Activated naive CD8-positive, alpha-beta T cell treated with anti-CD3 and anti-CD28 coated beads, Interleukin-2, amount 50 U/mL, for 24 hours (primary cell): ENCODE data around the gene FAM227B.
"Not testable (repeated sequence)": the region's sequence is repeated elsewhere in the genome, so short reads cannot be mapped to it uniquely, and the experiment has no call there.

Experiments
- ATAC-seq: fragments of 150-1000 bp; cut with Tn5 transposase; one replicate; pipeline ENCODE4 v1.10.0; 2021
- DNase-seq: peaks from one replicate; pipeline ENCODE4 v3.0.0; 2021
- H3K27ac Mint-ChIP-seq: one replicate; pipeline ENCODE4 v1.8.0; 2021; ENCODE audit warnings: mild to moderate bottlenecking, mixed read lengths
- H3K27me3 Mint-ChIP-seq: one replicate; pipeline ENCODE4 v1.8.0; 2021; ENCODE audit warnings: mixed read lengths
- H3K36me3 Mint-ChIP-seq: one replicate; pipeline ENCODE4 v1.8.0; 2021; ENCODE audit warnings: low read depth, mixed read lengths
- H3K4me1 Mint-ChIP-seq: one replicate; pipeline ENCODE4 v1.8.0; 2021; ENCODE audit warnings: mixed read lengths
- H3K4me3 Mint-ChIP-seq: one replicate; pipeline ENCODE4 v1.8.0; 2021; ENCODE audit warnings: mild to moderate bottlenecking, moderate library complexity, mixed read lengths
- H3K9me3 Mint-ChIP-seq: one replicate; pipeline ENCODE4 v1.8.0; 2021; ENCODE audit warnings: mixed read lengths

Gene FAM227B

DNA sequence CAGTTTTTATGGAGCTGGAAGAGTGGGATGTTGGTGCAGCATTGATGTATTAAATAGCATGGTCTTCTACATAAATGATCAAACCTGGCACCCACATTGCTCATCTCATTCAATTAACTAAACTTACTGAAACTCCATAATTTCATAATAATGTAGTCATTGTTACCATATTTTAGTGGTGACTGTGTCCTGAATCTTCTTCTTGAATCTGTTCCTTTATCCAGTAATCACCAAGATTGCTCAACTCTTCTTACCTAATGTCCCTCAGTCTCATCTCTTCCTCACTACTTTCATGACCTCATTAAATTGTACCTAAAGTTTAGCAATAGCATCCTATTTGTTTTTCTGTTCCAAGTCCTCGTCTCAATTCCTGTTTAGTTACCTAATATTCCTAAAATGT is 127.8 kb downstream of the FAM227B start:
- ATAC-seq = no peak

GRCh38 chr15:49492151-49492550 is 128.5 kb downstream of the FAM227B start:
- no peaks in the 10 kb centered on the region for H3K36me3 Mint-ChIP-seq
- no peak overlapping the region for H3K4me3 Mint-ChIP-seq
- no peak for DNase-seq
- H3K4me1 Mint-ChIP-seq = no peaks in the 10 kb centered on the region
- H3K27ac Mint-ChIP-seq = no peak overlapping the region
- H3K27me3 Mint-ChIP-seq = no peaks in the 10 kb centered on the region
- H3K9me3 Mint-ChIP-seq = no peaks in the 10 kb centered on the region
- ATAC-seq = no peak

More for the DNA sequence above, 127.8 kb downstream of the FAM227B start:
- Mint-ChIP-seq H3K9me3 (no peaks in the 10 kb centered on the region), H3K27ac (no peak overlapping the region), H3K4me3 (no peak overlapping the region), H3K36me3 (no peaks in the 10 kb centered on the region), H3K27me3 (no peaks in the 10 kb centered on the region), H3K4me1 (no peaks in the 10 kb centered on the region)
- DNase-seq = no peak

DNA sequence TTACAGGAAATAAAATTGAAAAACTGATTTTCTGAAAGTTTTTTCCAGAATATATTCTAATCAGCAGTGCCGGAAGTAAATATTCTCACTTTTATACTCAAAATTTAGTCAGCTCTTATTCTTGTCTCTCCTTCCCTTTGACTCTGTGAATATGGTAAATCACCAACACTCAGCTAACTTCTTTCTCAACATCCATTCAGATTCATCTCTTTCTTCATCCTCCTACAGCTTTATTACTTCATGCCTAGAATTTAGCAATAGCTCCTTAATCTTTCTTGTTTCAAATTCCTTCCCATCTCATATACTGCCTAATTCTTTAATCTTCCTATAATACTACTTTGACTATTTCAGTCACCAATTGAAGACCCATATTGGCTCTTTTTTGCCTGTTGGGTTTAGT is 129.7 kb downstream of the FAM227B start:
- ATAC-seq (no peak), DNase-seq (no peak)
- Mint-ChIP-seq H3K36me3 (no peaks in the 10 kb centered on the region), H3K27me3 (no peaks in the 10 kb centered on the region), H3K4me1 (no peaks in the 10 kb centered on the region), H3K9me3 (no peaks in the 10 kb centered on the region), H3K4me3 (no peak overlapping the region), H3K27ac (no peak overlapping the region)

- H3K9me3 Mint-ChIP-seq, H3K36me3 Mint-ChIP-seq, DNase-seq, H3K4me3 Mint-ChIP-seq, H3K27ac Mint-ChIP-seq, H3K4me1 Mint-ChIP-seq, ATAC-seq, H3K27me3 Mint-ChIP-seq: not testable (repeated sequence)
Measured at GRCh38 chr15:49485401-49485800, 135.2 kb downstream of the FAM227B start.

GRCh38 chr15:49478982-49479381 is 141.6 kb downstream of the FAM227B start:
- H3K27me3 Mint-ChIP-seq, H3K36me3 Mint-ChIP-seq, H3K4me3 Mint-ChIP-seq, DNase-seq, H3K27ac Mint-ChIP-seq, ATAC-seq, H3K9me3 Mint-ChIP-seq, H3K4me1 Mint-ChIP-seq: not testable (repeated sequence)

- H3K27ac Mint-ChIP-seq, DNase-seq, H3K9me3 Mint-ChIP-seq, ATAC-seq, H3K4me3 Mint-ChIP-seq, H3K36me3 Mint-ChIP-seq, H3K4me1 Mint-ChIP-seq, H3K27me3 Mint-ChIP-seq: not testable (repeated sequence)
Measured at GRCh38 chr15:49478021-49478420, 142.6 kb downstream of the FAM227B start.

DNA sequence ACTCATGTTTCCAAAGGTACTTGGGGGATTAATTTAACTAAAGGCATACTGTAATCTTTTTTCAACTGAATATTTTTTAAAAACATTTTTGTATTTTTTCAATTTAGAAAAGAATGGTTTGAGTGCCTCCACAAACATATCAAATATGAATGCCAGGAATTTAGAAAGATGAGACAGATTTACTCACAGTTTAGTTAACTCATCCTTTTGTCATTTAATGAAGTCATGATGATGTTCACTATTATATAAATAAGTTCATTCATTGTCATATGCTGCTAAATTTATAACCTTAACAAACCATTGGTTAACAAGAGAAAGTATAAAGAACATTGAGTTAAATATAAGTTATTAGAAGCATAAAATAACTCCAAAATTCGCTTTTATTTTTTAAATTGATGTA is 147.6 kb downstream of the FAM227B start:
- ATAC-seq = no peak
- Mint-ChIP-seq H3K27me3 (peaks cover 5% of the 10 kb centered on the region), H3K36me3 (no peaks in the 10 kb centered on the region)

DNA sequence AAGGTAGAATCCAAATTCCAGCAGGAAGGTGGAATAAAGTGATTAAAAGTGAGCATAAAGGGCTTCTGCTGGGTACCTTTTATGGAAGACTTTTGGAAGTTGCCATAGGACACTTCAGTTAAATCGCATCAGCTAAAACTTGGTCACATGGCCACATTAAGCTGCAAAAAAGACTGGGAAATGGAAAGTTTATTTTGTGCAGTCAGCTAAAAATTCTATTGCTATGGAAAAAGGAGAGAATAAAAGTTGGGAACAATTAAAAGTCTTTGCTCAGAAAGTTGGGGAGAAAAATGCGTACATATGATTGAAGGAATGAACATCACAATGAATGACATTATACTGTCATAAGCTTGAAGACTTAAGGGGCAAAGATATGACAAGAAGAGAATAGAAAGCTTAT is 148.3 kb downstream of the FAM227B start:
- ATAC-seq = no peak
- Mint-ChIP-seq H3K27me3 (peaks cover 5% of the 10 kb centered on the region), H3K27ac (no peak overlapping the region), H3K36me3 (no peaks in the 10 kb centered on the region), H3K4me1 (peaks cover 3% of the 10 kb centered on the region), H3K4me3 (no peak overlapping the region), H3K9me3 (no peaks in the 10 kb centered on the region)
- DNase-seq = no peak

More for the DNA sequence above, 147.6 kb downstream of the FAM227B start:
- Mint-ChIP-seq H3K4me1 (peaks cover 3% of the 10 kb centered on the region), H3K9me3 (no peaks in the 10 kb centered on the region), H3K27ac (no peak overlapping the region), H3K4me3 (no peak overlapping the region)
- DNase-seq = no peak

DNA sequence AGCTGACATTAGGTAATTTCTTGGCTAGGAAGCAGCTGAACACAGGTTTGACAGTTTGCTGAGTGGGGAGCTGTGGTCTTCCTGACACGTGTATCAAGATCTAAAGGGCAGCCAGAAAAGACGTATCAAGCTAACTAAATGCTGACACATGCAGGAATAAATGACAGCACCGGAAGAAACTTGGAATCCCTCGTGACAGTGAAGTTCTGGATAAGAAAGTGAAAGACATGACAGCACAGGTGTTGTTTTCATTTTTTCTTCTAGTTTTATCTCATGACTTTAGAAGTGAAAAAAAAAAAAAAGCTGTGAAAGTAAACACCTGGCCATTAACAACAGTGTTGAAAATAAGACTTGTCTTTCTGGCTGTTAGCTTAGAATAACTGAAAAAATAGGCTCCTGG is 148.9 kb downstream of the FAM227B start:
- Mint-ChIP-seq H3K27ac (no peak overlapping the region), H3K4me3 (no peak overlapping the region), H3K9me3 (no peaks in the 10 kb centered on the region), H3K27me3 (peaks cover 5% of the 10 kb centered on the region), H3K36me3 (no peaks in the 10 kb centered on the region), H3K4me1 (peaks cover 3% of the 10 kb centered on the region)
- ATAC-seq (no peak), DNase-seq (no peak)

DNA sequence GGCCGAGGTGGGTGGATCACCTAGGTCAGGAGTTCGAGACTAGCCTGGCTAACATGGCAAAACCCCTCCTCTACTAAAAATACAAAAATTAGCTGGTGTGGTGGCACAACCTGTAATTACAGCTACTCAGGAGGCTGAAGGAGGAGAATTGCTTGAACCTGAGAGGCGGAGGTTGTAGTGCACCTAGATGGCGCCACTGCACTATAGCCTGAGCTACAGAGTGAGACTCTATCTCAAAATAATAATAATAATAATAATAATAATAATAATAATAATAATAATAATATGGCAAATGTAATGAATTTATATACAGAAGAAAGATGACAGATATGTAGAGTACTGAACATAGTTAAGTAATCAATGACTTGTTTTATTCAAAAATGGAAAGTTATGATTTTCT is 149.4 kb downstream of the FAM227B start:
- DNase-seq = peak; percentile 54
- not testable (repeated sequence) for H3K4me3 Mint-ChIP-seq

GRCh38 chr15:49468481-49468839 is 152.2 kb downstream of the FAM227B start:
- Mint-ChIP-seq H3K4me1 (peaks cover 3% of the 10 kb centered on the region), H3K36me3 (no peaks in the 10 kb centered on the region), H3K9me3 (no peaks in the 10 kb centered on the region), H3K27ac (no peak overlapping the region), H3K27me3 (no peaks in the 10 kb centered on the region), H3K4me3 (no peak overlapping the region)
- ATAC-seq (no peak), DNase-seq (no peak)

More for the DNA sequence above, 149.4 kb downstream of the FAM227B start:
- not testable (repeated sequence) for H3K9me3 Mint-ChIP-seq, ATAC-seq, H3K36me3 Mint-ChIP-seq, H3K4me1 Mint-ChIP-seq, H3K27ac Mint-ChIP-seq, H3K27me3 Mint-ChIP-seq

DNA sequence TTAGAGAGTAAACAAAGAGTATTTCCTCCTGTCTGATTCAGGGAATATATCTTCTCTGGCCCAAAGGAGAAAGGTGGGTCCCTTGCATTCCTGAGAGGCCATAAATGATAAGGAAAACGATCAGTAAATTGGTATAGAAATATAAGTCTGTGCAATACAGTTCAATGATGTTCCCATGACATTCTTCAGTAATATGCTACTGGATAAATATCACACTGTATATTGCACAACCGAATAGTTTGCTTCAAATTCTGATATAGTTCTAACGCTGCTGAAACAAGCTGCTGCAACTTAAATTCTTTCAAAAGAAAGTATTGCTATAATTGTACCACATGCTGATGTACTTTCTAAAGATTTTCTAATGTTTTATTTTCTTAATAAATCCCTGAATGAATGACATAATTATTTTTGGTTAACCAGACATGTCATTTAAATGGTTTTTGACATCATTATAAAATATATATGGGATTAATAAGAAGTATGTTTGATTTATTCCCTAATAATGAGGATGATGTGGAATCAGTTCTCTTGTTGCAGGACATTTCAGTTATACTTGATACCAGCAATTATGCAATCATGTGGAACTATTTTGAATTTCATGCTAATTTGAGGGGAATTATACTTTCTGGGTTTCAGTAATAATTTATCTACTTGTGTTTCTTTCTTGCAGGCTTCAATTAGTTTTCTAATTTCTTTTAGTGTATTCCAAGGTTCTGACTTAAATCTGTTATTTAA is 152.7 kb downstream of the FAM227B start:
- Mint-ChIP-seq H3K9me3 (no peaks in the 10 kb centered on the region), H3K27me3 (no peaks in the 10 kb centered on the region), H3K27ac (no peak overlapping the region), H3K36me3 (no peaks in the 10 kb centered on the region), H3K4me3 (no peak overlapping the region), H3K4me1 (peaks cover 3% of the 10 kb centered on the region)
- ATAC-seq (no peak), DNase-seq (no peak)

DNA sequence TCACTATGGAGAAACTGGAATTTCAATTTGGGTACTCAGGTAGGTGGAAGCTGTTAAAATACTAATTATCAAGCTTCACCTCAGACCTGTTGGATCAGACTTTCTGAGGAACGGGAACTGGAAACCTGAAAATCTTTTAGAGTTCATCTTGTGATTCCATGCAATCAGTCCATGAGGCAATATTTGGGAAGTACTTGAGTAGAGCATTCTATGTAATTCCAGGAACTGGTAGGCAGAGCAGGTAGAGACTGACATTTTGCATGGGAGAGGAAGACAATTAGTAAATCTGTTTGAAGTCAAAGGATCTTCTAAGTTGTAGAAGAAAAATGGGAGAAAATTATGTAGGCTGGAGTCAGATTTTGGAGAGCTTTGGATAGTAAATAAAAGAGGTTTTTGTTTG is 154.5 kb downstream of the FAM227B start:
- Mint-ChIP-seq H3K27ac (no peak overlapping the region), H3K36me3 (no peaks in the 10 kb centered on the region), H3K27me3 (no peaks in the 10 kb centered on the region), H3K4me3 (no peak overlapping the region), H3K9me3 (no peaks in the 10 kb centered on the region), H3K4me1 (no peaks in the 10 kb centered on the region)
- ATAC-seq (no peak), DNase-seq (no peak)

GRCh38 chr15:49464522-49464921 is 156.1 kb downstream of the FAM227B start:
- no peaks in the 10 kb centered on the region for H3K4me1 Mint-ChIP-seq

GRCh38 chr15:49462232-49462844 is 158.3 kb downstream of the FAM227B start:
- Mint-ChIP-seq H3K27me3 (no peaks in the 10 kb centered on the region), H3K4me3 (no peak overlapping the region), H3K4me1 (no peaks in the 10 kb centered on the region), H3K27ac (no peak overlapping the region), H3K36me3 (no peaks in the 10 kb centered on the region), H3K9me3 (no peaks in the 10 kb centered on the region)
- ATAC-seq = no peak
- no peak for DNase-seq

More at GRCh38 chr15:49464522-49464921, 156.1 kb downstream of the FAM227B start:
- H3K27me3 Mint-ChIP-seq = no peaks in the 10 kb centered on the region
- H3K36me3 Mint-ChIP-seq = no peaks in the 10 kb centered on the region
- no peak overlapping the region for H3K4me3 Mint-ChIP-seq
- DNase-seq (no peak), ATAC-seq (no peak)
- no peak overlapping the region for H3K27ac Mint-ChIP-seq
- no peaks in the 10 kb centered on the region for H3K9me3 Mint-ChIP-seq
